H1 (cell line): ENCODE measurements around the gene HIPK1. TPM values are rescaled to one million over a fixed set of nuclear protein-coding genes. Genes with fewer than 3 reads are reported as not detected.

Source experiments
- CEBPB ChIP-seq: IDR thresholded peaks from 2 replicates; pipeline ENCODE4 v1.6.1; 2012; ENCODE audit warnings: low read depth, low read length
- CHD2 ChIP-seq: IDR thresholded peaks from 2 replicates; pipeline ENCODE4 v1.6.1; 2012; ENCODE audit warnings: low read length, improper control_type of control experiment
- CREB1 ChIP-seq: IDR thresholded peaks from 2 replicates; pipeline ENCODE4 v1.6.1; 2012; ENCODE audit warnings: inconsistent platforms
- CTBP2 ChIP-seq: IDR thresholded peaks from 2 replicates; pipeline ENCODE4 v1.7.0; 2011; ENCODE audit warnings: borderline replicate concordance, mild to moderate bottlenecking, moderate library complexity, mixed read lengths, low read length; ENCODE audit not compliant: insufficient read depth, insufficient read length
- EP300 ChIP-seq, 2 experiments: IDR thresholded peaks; 1 replicate in 1 of 2; 2 replicates in 1 of 2; pipeline ENCODE4 v1.6.1; 2011 to 2012; ENCODE audit warnings: low read depth in 2 of 2, low read length in 2 of 2, mild to moderate bottlenecking in 2 of 2, borderline replicate concordance in 1 of 2, inconsistent platforms in 1 of 2, moderate library complexity in 1 of 2
- GABPA ChIP-seq: IDR thresholded peaks from 2 replicates; pipeline ENCODE4 v1.6.1; 2011; ENCODE audit warnings: mild to moderate bottlenecking, low read length, moderate library complexity, borderline replicate concordance; ENCODE audit not compliant: insufficient read depth
- HDAC2 ChIP-seq, 2 experiments: fragments of 300-600 bp in 1 of 2; sonication (generic) in 1 of 2; IDR thresholded peaks; 2 replicates each; pipeline ENCODE4 v1.6.1; 2011 to 2012; ENCODE audit warnings: low read depth in 2 of 2, low read length in 2 of 2, mild to moderate bottlenecking in 2 of 2, moderate library complexity in 2 of 2, borderline replicate concordance in 1 of 2, inconsistent platforms in 1 of 2
- JUND ChIP-seq: IDR thresholded peaks from 2 replicates; pipeline ENCODE4 v1.6.1; 2011; ENCODE audit warnings: mild to moderate bottlenecking, improper control_type of control experiment, low read length
- KDM1A ChIP-seq: fragments of 200-600, 300-600 bp; sonication (generic); IDR thresholded peaks from 2 replicates; pipeline ENCODE4 v1.7.1; 2016; ENCODE audit warnings: mild to moderate bottlenecking, low read length, borderline replicate concordance
- KDM4A ChIP-seq: IDR thresholded peaks from one replicate; pipeline ENCODE4 v1.7.1; 2012; ENCODE audit warnings: low read depth, mild to moderate bottlenecking, moderate library complexity, low read length, inconsistent platforms; ENCODE audit not compliant: severe bottlenecking
- MAX ChIP-seq: IDR thresholded peaks from 2 replicates; pipeline ENCODE4 v1.6.1; 2012; ENCODE audit warnings: inconsistent platforms
- POLR2A ChIP-seq, 2 experiments: IDR thresholded peaks; 1 replicate in 1 of 2; 2 replicates in 1 of 2; pipeline ENCODE4 v1.6.1; 2011; ENCODE audit warnings: low read depth in 2 of 2, low read length in 2 of 2, mild to moderate bottlenecking in 2 of 2; ENCODE audit errors: control extremely low read depth in 1 of 2
- RBBP5 ChIP-seq: IDR thresholded peaks from 2 replicates; pipeline ENCODE4 v1.7.1; 2012; ENCODE audit warnings: low read depth, mild to moderate bottlenecking, inconsistent platforms, low read length, moderate library complexity, borderline replicate concordance
- SIX5 ChIP-seq: IDR thresholded peaks from 2 replicates; pipeline ENCODE4 v1.6.1; 2011; ENCODE audit warnings: mild to moderate bottlenecking, low read depth, low read length
- SP2 ChIP-seq: IDR thresholded peaks from 2 replicates; pipeline ENCODE4 v1.6.1; 2012; ENCODE audit warnings: mild to moderate bottlenecking, low read length, inconsistent platforms
- TAF7 ChIP-seq: optimal IDR thresholded peaks from 2 replicates; pipeline ENCODE3; 2011; ENCODE audit warnings: low read depth, mild to moderate bottlenecking, inconsistent platforms, low read length, moderate library complexity, borderline replicate concordance
- TBP ChIP-seq: IDR thresholded peaks from 2 replicates; pipeline ENCODE4 v1.6.1; 2011; ENCODE audit warnings: low read depth, low read length, improper control_type of control experiment
- TCF12 ChIP-seq: IDR thresholded peaks from 2 replicates; pipeline ENCODE4 v1.6.1; 2011; ENCODE audit warnings: low read depth, mild to moderate bottlenecking, low read length
- YY1 ChIP-seq: IDR thresholded peaks from 2 replicates; pipeline ENCODE4 v1.6.1; 2011; ENCODE audit warnings: low read depth, mild to moderate bottlenecking, low read length
- ZNF274 ChIP-seq: IDR thresholded peaks from 2 replicates; pipeline ENCODE4 v1.7.0; 2012; ENCODE audit warnings: low read length, borderline replicate concordance; ENCODE audit errors: extremely low read depth
- polyA plus RNA-seq, 7 experiments: library from polyadenylated mRNA; depleted of rRNA in 3 of 7; stranded (reverse) in 5 of 7; unstranded in 2 of 7; fragments of >200 nt in 5 of 7; fragments of 200-250 nt in 2 of 7; gene quantifications; 1 replicate in 5 of 7; 2 replicates in 1 of 7; 4 replicates in 1 of 7; pipeline versions ENCODE4 v1.2.1 to v1.2.3, GENCODE V29; 2011 to 2013; ENCODE audit warnings: missing spikeins in 2 of 7, mixed read lengths in 2 of 7
- total RNA-seq: library from RNA; stranded (reverse); fragmentation: NEBNext Ultra II Directional; extraction: Animal tissue kit (Norgen Biotek cat#: 25700); gene quantifications from 2 replicates; pipeline ENCODE4 v1.2.1, GENCODE V29; 2021
- TF ChIP-seq, protein P1 (sequence below), 3 experiments: IDR thresholded peaks; 1 replicate in 2 of 3; 2 replicates in 1 of 3; pipeline versions ENCODE4 v1.5.1 to v1.6.1; 2011; ENCODE audit warnings: low read length in 3 of 3, mild to moderate bottlenecking in 3 of 3, inconsistent platforms in 2 of 3, low read depth in 1 of 3, moderate library complexity in 1 of 3; ENCODE audit not compliant: insufficient read depth in 1 of 3; ENCODE audit errors: control extremely low read depth in 1 of 3

Gene HIPK1
- total and polyA plus RNA-seq, 2 of the 8 experiments (the other 6 are each of a cell fraction or from before 2014, with no cell fraction given): 46.2 to 64.3 TPM

- peak in 1 of 2 experiments; percentile 44; a peak in 2 of 4 replicates for TF ChIP-seq HDAC2 (IDR thresholded peaks at IDR 0.05; ENCODE audit: borderline replicate concordance in 1 of 2, low read depth in 2 of 2, low read length in 2 of 2)
- TF ChIP-seq RBBP5: peak; percentile 97
- TF ChIP-seq JUND: peak; percentile 47; the same call in 1 of the 2 replicates
- TF ChIP-seq YY1: peak; percentile 83
- TF ChIP-seq TAF7: peak; percentile 54
- peak; percentile 53; the same call in 1 of the 2 replicates for TF ChIP-seq GABPA
- no peak for TF ChIP-seq ZNF274
- peak; percentile 40; the same call in 1 of the 2 replicates for TF ChIP-seq TBP
- TF ChIP-seq KDM4A: no peak
- no peak for TF ChIP-seq CEBPB
- TF ChIP-seq, protein P1, sequence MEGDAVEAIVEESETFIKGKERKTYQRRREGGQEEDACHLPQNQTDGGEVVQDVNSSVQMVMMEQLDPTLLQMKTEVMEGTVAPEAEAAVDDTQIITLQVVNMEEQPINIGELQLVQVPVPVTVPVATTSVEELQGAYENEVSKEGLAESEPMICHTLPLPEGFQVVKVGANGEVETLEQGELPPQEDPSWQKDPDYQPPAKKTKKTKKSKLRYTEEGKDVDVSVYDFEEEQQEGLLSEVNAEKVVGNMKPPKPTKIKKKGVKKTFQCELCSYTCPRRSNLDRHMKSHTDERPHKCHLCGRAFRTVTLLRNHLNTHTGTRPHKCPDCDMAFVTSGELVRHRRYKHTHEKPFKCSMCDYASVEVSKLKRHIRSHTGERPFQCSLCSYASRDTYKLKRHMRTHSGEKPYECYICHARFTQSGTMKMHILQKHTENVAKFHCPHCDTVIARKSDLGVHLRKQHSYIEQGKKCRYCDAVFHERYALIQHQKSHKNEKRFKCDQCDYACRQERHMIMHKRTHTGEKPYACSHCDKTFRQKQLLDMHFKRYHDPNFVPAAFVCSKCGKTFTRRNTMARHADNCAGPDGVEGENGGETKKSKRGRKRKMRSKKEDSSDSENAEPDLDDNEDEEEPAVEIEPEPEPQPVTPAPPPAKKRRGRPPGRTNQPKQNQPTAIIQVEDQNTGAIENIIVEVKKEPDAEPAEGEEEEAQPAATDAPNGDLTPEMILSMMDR (IDR thresholded peaks at IDR 0.05; ENCODE audit: control extremely low read depth in 1 of 3, insufficient read depth in 1 of 3, low read depth in 1 of 3, low read length in 3 of 3): peak; percentile 32 to 47 (median 39); a peak in 2 of 4 replicates
- peak in 1 of 2 experiments; percentile 83; a peak in 1 of 3 replicates for TF ChIP-seq EP300 (IDR thresholded peaks at IDR 0.05; ENCODE audit: borderline replicate concordance in 1 of 2, low read depth in 2 of 2, low read length in 2 of 2)
- TF ChIP-seq SIX5: no peak
- peak; percentile 29; the same call in 1 of the 2 replicates for TF ChIP-seq CREB1
- TF ChIP-seq TCF12: peak; percentile 94
- TF ChIP-seq CTBP2: peak; percentile 38
- peak; percentile 11; the same call in 1 of the 2 replicates for TF ChIP-seq KDM1A
- peak in 1 of 2 experiments; percentile 31; a peak in 1 of 3 replicates for TF ChIP-seq POLR2A (IDR thresholded peaks at IDR 0.05; ENCODE audit: control extremely low read depth in 1 of 2, low read depth in 2 of 2, low read length in 2 of 2)
- TF ChIP-seq SP2: no peak
- peak; percentile 84 for TF ChIP-seq CHD2
- TF ChIP-seq MAX: peak; percentile 68; the same call in 1 of the 2 replicates
Measured at GRCh38 chr1:113904674-113905434, 24.3 kb upstream of the HIPK1 start, which contains the start of the genes AP4B1 and DCLRE1B (continued).
